HG02943 (cell line): ENCODE data around the gene GREB1.

Experiments
- ATAC-seq: cut with Tn5 transposase; IDR thresholded peaks from one replicate; pipeline ENCODE4 v1.9.1; 2021; ENCODE audit warnings: mild to moderate bottlenecking, low read depth, moderate library complexity; ENCODE audit not compliant: unreplicated experiment

GREB1 gene, protein sequence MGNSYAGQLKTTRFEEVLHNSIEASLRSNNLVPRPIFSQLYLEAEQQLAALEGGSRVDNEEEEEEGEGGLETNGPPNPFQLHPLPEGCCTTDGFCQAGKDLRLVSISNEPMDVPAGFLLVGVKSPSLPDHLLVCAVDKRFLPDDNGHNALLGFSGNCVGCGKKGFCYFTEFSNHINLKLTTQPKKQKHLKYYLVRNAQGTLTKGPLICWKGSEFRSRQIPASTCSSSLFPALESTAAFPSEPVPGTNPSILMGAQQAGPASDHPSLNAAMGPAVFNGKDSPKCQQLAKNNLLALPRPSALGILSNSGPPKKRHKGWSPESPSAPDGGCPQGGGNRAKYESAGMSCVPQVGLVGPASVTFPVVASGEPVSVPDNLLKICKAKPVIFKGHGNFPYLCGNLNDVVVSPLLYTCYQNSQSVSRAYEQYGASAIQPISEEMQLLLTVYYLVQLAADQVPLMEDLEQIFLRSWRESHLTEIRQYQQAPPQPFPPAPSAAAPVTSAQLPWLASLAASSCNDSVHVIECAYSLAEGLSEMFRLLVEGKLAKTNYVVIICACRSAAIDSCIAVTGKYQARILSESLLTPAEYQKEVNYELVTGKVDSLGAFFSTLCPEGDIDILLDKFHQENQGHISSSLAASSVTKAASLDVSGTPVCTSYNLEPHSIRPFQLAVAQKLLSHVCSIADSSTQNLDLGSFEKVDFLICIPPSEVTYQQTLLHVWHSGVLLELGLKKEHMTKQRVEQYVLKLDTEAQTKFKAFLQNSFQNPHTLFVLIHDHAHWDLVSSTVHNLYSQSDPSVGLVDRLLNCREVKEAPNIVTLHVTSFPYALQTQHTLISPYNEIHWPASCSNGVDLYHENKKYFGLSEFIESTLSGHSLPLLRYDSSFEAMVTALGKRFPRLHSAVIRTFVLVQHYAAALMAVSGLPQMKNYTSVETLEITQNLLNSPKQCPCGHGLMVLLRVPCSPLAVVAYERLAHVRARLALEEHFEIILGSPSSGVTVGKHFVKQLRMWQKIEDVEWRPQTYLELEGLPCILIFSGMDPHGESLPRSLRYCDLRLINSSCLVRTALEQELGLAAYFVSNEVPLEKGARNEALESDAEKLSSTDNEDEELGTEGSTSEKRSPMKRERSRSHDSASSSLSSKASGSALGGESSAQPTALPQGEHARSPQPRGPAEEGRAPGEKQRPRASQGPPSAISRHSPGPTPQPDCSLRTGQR (N-terminal part only)

DNA sequence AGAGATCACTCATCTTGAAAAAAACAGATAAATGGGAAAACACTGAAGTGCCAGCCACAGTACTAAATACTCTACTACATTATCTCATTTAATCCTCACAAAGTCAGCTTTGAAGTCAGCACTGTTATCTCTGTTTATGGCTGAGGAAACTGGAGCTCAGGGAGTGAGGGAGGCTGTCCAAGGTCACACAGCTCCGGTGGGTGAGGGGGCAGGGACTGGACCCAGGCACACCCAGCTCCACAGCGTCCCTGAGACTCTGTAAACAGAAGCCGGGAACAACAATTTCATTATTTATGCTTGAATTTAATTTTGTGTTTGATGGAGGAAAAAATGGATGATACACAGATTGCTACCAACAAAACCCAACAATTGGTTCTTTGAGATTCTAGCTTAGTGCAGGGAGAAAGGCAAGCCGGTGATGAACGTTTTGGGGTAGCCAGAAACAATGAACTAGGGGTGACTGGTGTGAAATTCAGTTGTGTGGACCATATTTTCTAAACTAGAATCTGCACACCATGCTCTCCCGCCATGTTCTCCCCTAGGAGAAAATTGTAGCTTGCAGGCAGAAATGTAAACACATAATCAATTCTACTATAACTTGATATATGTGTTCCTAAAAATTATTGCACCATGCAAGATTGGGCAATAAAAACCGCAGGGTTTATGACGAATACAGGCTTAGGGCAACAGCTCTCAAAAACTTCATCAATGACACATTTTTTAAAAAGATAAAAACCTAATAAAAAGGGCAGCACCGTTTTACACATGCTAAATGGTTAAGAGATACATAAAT, at the start of gene GREB1:
TSS of gene GREB1 (plus strand) at position 768 of the 793 bp plus-strand sequence. CDS start 22,570 bp downstream, outside the sequence.
- no peak for ATAC-seq

DNA sequence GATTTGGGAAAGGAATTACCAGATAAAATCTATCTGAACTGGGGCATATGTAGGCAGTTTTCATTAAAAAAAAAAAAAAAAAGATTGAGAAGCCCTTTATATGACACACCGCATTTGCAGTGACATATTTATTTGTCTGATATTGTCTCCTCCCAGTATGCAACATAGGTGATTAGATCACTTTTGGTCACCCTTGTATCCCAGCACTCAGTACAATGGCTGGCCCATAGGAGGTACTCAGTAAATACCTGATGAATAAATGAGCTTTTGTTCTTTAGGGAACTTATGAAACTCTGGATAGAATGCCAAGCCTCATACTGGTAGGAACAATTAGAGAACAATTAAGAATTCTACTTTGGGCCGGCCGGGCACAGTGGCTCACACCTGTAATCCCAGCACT, 45.0 kb upstream of the GREB1 start:
- no peak for ATAC-seq

DNA sequence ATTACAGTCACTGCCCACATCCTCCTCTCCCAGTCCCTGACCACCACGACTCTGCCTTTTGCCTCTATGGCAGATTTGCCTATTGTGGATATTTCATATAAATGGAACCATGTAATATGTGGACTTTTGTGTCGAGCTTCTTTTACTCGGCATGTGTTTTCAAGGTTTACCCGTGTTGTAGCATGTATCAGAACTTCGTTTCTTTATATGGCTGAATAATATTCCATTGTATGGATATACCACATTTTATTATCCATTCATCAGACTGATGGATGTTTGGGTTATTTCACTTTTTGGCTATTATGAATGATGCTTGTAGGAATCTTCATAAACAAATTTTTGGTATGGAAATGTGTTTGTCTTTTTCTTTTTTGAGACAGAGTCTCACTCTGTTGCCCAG, 43.7 kb upstream of the GREB1 start:
- no peak for ATAC-seq

DNA sequence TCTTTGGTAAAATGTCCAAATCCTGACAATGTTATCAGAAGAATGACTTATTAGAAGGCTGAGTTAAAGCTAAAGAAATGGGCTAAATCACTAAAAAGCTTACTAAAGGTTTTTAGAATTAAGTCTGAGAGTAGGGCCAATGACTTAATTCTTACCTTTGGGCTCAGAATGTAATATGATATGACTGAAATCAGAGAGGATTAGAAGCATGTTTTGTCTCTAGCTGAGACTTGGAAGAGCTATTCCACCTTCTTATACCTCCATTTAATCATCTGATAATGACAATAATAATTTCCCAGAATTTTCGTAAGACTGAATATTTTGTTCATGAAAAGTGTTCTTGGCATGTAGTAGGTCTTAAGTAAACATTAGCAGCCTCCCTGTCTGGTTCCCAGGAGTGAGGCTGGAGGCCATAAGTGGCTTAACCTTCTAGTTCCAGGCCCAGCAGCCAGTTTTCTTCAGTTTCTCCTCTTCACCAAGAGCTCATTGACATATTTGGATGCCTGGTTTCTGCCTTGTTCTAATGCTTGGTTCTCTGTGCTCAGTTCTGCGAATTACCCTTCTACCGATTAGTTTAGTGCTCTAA, 42.4 kb upstream of the GREB1 start:
- ATAC-seq = no peak

DNA sequence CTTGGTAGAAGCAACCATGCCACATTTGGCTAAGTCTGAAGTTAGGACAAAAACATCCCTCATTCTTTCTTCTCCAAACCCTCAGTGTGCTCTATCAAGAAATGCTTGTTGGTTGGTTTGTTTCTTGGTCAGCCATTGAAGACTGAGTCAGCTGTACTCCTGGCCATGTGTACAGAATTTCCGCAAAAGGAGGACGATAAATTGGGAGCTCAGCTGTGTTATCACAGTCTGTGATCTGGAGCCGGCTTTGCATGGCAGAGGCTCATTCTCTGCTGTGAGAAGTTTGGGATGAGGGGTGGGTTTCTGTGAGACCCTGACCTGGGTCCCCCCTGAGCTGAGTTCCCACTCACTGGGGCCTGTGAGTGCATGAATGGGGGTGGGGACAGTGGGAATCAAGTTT, 41.6 kb upstream of the GREB1 start:
- no peak for ATAC-seq

DNA sequence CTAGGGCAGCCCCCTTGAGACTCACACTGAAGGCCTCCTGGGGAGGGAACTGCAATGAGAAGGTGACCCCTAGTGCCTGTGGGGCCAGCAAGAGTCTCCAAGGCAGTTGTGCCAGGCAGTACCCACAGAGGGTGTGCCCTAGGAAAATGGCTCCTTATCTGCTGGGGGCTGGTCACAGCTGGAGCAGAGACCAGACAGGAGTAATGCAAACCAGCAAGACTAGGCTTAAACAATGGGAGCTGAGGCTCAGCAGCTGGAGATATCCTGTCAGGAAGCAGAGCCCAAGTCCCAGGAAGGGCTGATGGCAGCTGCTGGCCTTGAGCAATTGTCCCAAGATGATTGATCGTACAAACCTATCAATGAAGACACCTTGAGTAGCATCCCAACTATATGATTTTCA, 41.1 kb upstream of the GREB1 start:
- ATAC-seq = no peak

DNA sequence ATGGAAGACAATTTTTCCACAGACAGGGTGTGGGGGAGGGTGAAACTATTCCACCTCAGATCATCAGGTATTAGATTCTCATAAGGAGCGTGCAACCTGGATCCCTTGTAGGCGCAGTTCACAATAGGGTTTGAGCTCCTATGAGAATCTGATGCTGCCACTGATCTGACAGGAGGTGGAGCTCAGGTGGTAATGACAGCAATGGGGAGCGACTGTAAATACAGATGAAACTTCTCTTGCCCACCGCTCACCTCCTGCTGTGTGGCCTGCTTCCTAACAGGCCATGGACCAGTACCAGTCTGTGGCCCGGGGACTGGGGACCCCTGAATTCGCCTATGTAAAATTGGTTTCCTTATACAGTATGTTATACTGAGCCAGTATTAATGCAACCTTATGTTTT, 40.6 kb upstream of the GREB1 start:
- no peak for ATAC-seq

DNA sequence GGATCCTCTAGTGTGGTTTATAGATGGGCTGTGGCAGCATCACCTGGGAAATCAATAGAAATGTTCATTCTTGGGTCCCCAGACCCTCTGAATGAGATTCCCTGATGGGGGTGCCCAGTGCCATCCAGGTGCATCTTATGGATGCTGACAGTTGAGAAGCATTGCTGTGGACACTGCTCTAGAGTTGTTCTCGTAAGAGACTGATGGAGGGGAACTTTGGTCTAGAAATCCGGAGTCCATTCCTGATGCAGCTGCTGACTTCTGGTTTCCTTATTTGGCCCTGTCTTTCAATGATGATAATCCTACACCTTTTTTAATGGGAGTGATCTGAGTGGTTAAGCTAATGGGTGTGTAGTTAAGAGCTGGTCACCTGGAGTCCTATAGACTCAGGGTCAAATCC, 39.5 kb upstream of the GREB1 start:
- no peak for ATAC-seq

DNA sequence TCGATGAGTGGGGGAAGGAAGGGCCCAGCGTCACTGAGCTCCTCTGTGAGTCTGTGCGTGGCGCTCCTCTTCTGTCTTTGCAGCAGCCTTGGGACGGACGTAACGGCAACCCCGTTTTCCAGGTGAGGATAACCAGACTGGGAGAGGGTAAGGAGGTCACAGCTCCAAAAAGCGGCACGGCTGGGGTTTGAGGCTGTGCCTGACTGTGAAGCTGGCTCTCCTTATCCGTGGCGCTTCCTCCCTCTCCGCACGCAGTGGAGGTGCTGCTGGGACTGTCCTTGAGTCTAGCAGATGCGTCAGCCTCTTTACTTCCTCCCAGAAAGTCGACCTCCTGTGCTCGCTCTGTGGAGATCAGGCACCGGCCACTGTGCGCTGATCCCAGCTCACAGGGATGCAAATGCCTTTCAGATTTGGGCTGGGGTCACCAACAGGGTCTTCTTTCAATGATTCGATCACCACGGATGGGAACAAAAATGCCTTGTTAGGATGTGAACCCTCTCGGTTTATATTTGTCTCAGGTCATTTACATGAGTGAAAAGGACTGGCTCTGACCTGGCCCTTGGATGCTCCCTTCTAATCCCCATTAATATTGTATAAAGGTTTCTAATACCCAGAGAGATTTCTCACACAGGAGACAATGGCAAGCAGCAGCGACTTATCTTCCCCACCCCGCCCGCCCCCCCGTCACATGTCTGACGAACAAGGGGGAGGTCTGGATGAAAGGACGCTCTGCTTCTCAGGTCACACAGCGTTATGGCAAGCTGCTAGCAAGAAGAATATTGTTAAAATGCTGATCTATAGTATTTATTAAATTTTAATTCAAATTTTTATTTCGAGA, 37.8 kb upstream of the GREB1 start:
- ATAC-seq = no peak

DNA sequence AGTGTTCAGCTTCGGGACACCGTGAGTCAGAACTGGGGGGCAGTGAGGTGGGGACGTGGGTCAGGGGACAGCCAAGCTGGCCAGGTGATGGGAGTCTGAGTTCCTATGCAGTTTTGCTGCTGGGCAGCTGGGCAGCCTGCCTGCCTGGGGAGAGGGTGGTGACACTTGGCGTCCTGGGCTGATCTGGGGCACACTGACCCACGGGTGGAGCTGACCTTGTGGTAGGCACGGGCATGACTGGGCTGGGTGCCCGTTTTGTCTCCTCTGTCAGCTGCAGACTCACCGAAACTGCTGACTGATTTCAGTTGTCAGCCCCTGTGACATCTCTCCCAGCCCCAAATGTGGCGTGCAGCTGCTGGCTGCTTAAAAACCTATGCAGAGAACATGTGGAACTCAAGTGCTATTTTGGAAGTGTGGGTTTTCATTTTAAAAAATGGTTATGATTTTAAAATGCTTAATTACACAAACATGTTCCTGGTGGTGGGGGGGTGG, 35.3 kb upstream of the GREB1 start:
- ATAC-seq = peak; percentile 72

DNA sequence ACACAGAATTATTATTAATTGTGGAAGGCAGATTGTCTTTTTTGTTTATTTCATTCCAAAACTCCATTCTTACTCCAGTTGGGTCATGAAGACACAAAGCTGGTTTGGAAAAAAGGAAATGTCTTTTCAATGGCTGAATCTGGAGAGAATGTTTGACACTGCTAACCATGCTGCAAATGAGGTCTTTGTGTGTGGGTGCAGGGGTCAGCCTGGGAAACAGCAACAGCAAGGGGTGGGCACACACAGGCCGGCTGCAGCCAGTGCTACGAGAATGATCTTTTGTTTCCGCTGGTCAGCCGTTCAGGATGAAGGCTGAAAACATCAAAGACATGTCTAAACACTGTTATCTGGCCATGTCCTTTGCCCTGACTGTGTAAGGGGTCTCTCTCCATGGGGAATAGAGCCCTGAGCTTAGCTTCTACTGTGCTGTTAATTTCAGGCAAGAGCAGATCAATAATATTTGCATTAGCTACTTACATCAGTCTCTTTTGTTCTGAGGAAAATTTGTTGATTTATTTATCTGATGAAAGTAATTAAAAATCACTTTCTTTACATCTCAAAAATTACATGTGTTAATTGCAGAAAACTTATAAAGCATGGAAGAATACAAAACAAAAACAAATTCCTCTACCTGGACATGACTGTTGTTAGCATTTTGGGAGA, 34.6 kb upstream of the GREB1 start:
- no peak for ATAC-seq

DNA sequence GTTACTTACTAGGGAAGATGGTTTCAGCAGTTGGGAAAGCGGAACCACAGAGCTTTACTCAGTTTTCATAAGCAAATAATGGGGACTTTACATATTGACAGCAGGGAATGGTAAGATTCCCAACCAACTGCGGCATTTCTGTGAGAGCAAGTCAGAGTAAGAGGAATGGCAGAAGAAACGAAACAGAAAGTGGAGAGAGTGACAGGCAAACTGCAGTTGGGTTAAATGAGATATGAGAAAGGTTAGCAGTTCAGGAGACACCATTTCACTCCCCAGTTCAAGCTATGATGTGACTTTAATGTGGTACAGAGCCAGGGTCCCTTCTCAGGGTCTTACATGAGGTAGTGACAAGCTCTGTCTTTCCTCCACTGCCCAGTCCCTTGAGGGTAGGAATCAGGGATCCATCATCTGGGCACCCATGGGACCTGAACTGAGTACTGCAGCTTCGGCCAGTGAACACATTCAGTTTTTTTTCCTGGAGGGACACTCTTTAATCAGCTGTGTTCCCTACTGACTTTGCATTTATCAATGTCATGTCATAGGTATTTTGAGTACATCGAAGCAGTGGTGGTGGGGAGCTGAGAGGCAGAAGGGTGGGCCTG, 33.0 kb upstream of the GREB1 start:
- ATAC-seq = no peak

DNA sequence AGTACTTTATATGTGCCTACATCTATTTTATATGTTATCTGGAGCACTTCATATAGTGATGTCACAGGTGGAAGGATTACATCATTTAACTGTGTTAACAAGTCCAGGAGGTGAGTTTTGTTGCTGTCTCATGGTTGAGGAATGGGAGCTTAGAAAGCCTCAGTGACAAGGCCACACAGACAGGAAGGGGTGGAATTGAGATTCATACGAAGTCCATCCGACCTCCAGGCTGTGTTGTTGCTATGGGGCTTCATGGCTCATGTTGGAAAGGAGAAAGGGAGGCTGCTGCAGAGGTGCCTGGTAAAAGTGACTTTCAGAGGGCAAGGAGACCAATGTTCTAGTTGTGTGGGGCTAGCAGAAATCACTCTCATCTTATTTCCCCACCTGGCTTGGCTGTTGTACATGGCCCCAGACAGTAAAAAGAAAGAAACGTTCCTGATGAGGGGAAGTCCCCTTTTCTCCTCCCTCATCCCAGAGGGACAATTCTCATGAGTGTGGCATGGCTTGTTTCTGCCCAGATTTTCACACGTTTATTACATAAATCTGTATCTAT, 31.0 kb upstream of the GREB1 start:
- no peak for ATAC-seq

DNA sequence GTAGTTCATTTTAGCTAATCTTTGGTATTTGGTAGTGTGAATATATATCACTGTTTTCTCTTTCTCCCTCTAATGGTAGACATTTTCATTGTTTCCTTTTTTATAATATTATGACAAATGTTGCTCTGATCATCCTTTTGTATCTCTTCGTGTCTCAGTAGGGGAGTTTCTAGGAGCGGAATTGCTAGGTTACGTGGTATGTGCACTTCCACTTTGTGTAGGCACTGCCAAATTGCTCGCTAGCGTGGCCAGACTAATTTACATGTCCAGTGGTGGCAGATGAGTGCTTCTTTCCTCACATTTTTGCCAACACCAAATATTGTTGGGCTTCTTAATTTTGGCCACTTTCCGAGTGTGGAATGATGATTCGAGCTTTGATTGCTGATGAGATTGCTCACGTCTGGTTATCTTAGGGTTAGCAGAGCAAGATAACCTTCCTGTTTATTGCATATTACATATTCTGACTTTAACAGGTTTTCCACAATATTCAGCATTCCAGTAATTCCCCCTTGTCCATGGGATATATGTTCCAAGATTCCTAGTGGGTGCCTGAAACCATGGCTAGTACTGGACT, 30.4 kb upstream of the GREB1 start:
- ATAC-seq = no peak

DNA sequence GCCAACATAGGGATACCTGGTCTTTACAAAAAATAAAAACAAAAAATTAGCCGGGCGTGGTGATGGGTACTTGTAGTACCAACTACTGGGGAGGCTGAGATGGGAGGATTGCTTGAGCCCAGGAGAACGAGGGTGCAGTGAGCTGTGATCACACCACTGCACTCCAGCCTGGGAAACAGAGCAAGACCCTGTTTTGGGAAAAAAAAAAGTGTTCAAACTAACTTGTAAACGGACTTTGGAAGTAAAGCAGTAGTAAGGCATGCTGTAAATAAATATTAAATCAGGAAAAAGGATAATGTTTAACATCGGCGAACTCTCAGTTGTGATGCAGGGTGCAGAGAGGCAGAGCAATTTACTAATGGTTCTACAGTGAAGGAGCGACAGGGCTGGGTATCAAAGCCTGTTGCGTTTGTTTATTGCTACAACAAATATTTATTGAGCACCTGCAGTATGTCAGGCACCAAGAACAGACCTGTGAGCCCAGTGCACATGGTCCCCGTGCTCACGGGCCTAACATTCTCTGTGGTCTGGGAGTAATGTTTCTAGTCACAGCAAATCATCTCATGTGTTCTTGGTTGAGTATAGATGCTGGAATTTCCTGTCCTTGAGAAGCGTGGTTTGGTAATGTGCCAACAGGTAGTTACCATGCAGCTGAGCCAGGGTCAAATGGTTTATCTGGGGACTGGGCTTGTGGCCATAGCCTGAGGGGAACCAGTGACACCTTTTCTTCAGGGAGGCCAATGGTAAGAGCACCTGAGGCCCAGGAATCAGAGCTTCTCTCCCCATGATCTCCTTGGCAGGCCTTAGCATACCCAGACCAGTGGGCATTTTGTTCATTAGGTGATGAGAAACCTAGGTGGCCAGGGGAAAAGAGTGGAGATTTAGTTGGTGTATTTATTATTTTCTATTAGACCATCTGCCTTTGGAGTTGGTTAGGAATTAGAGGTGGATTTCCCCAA, 27.9 kb upstream of the GREB1 start:
- ATAC-seq = no peak

DNA sequence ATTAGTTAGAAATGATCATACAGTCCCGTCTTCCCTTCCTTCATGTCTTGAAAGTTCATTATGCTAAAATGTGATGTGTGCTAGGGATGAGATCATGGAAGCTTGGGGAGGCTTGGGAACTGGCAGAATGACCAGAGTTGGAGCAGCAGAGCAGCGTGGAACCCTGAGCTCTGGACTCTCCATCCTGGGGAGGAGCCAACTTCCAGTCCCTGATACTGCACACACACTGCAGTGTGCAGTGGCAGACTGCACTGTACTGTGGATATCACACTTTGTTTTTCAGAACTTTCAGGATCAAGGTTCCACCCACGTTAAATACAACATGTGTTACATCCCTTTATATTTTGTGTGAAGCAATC, 27.3 kb upstream of the GREB1 start:
- no peak for ATAC-seq
